Stimulated activated CD8-positive, alpha-beta memory T cell treated with anti-CD3 and anti-CD28 coated beads, Interleukin-7, amount 100 ng/mL, for 48 hours (primary cell): ENCODE measurements around the gene GARRE1.
"Not testable (repeated sequence)": the region's sequence is repeated elsewhere in the genome, so short reads cannot be mapped to it uniquely, and the experiment has no call there.

Experiments used
- DNase-seq, 2 donors: peaks; one replicate each; pipeline ENCODE4 v3.0.0-alpha.2; 2020; ENCODE audit warnings: low read depth in 1 of 2; ENCODE audit errors: extremely low read depth in 1 of 2

GARRE1 gene

GRCh38 chr19:34229721-34230120 lies 24.6 kb upstream of the GARRE1 start:
- DNase-seq, result no peak

- DNase-seq, result no peak
Observed at GRCh38 chr19:34230820-34231219, 23.5 kb upstream of the GARRE1 start.

- DNase-seq, result no peak
Observed at GRCh38 chr19:34231439-34231838, 22.9 kb upstream of the GARRE1 start.

GRCh38 chr19:34232566-34233481 lies 21.5 kb upstream of the GARRE1 start:
- peak in 1 of 2 donors; percentile 18 for DNase-seq

GRCh38 chr19:34235425-34235940 lies 18.9 kb upstream of the GARRE1 start:
- no peak for DNase-seq

- no peak for DNase-seq
Observed at GRCh38 chr19:34236035-34236987, 18.0 kb upstream of the GARRE1 start.

- no peak for DNase-seq
Observed at GRCh38 chr19:34237283-34237682, 17.1 kb upstream of the GARRE1 start.

- no peak for DNase-seq
Observed at GRCh38 chr19:34237939-34238338, 16.4 kb upstream of the GARRE1 start.

- no peak for DNase-seq
Observed at GRCh38 chr19:34241513-34242337, 12.6 kb upstream of the GARRE1 start.

- not testable (repeated sequence) for DNase-seq
Observed at GRCh38 chr19:34243138-34243875, 11.0 kb upstream of the GARRE1 start.

GRCh38 chr19:34243876-34244578 lies 10.3 kb upstream of the GARRE1 start:
- no peak for DNase-seq

GRCh38 chr19:34244611-34245299 lies 9.6 kb upstream of the GARRE1 start:
- no peak for DNase-seq

GRCh38 chr19:34246340-34246739 lies 8.0 kb upstream of the GARRE1 start:
- no peak for DNase-seq

GRCh38 chr19:34248941-34249340 lies 5.4 kb upstream of the GARRE1 start:
- DNase-seq, result no peak

- DNase-seq, result not testable (repeated sequence)
Observed at GRCh38 chr19:34253167-34253566, 1.2 kb upstream of the GARRE1 start.

GRCh38 chr19:34253681-34254045 lies 691 bp upstream of the GARRE1 start:
- DNase-seq, result not testable (repeated sequence)

GRCh38 chr19:34254698-34255432 lies 511 bp downstream of the GARRE1 start:
- peak in 1 of 2 donors; percentile 21 for DNase-seq

GRCh38 chr19:34255546-34255945 lies 1.2 kb downstream of the GARRE1 start:
- no peak for DNase-seq
